Articular chondrocyte of knee joint (primary cell): ENCODE measurements around the gene CFAP91. TPM values are rescaled to one million over a fixed set of nuclear protein-coding genes. Genes with fewer than 3 reads are reported as not detected.

Experiments
- total RNA-seq: library from RNA; depleted of rRNA; stranded (reverse); fragments of >200 nt; gene quantifications from 2 replicates; pipeline ENCODE4 v1.2.3, GENCODE V29; 2012

Gene CFAP91
- total RNA-seq = 1.3 and 1.4 TPM in 2 replicates

GRCh38 chr3:119702530-119703527 is at the start of gene CFAP91:
Gene CFAP91 (plus strand): TSS chr3:119703022. CDS start chr3:119703099, 77 bp downstream.

GRCh38 chr3:119660474-119661440 is 42.1 kb upstream of the CFAP91 start, which contains the start of gene POPDC2:
Gene POPDC2 (minus strand): TSS chr3:119660589. CDS start chr3:119660423, 166 bp downstream.

GRCh38 chr3:119676771-119677640 is 25.8 kb upstream of the CFAP91 start, which contains the start of gene COX17:
Gene COX17 (minus strand): TSS chr3:119677406. CDS start chr3:119677310, 96 bp downstream.

Other genes starting within 250 kb of the CFAP91 start
- gene TMEM39A, start 239.4 kb upstream of the CFAP91 start, total RNA-seq = 62.6 and 78.3 TPM in 2 replicates
- 16.1 and 21.1 TPM in 2 replicates for gene POGLUT1, start 234.1 kb upstream of the CFAP91 start, total RNA-seq
- 58.5 and 64.6 TPM in 2 replicates for gene TIMMDC1, start 204.5 kb upstream of the CFAP91 start, total RNA-seq
- gene CD80, start 143.4 kb upstream of the CFAP91 start, total RNA-seq = 0.32 TPM in 1 of 2 replicates, not detected in the other
- 3.5 and 6.2 TPM in 2 replicates for gene ADPRH, start 123.5 kb upstream of the CFAP91 start, total RNA-seq
- 0.32 TPM in 1 of 2 replicates, not detected in the other for gene PLA1A, start 105.1 kb upstream of the CFAP91 start, total RNA-seq
- 0.65 and 1.3 TPM in 2 replicates for gene POPDC2, start 42.4 kb upstream of the CFAP91 start, total RNA-seq
- 7.4 and 9.0 TPM in 2 replicates for gene COX17, start 25.6 kb upstream of the CFAP91 start, total RNA-seq
- gene NR1I2, start 79.1 kb downstream of the CFAP91 start, total RNA-seq = 0.11 and 0.13 TPM in 2 replicates